Stimulated activated CD8-positive, alpha-beta memory T cell treated with anti-CD3 and anti-CD28 coated beads, Interleukin-4, amount 100 ng/mL, for 24 hours (primary cell): ENCODE results near the gene CX3CR1.
"Not testable (repeated sequence)": the region's sequence is repeated elsewhere in the genome, so short reads cannot be mapped to it uniquely, and the experiment has no call there.

Experiments used
- DNase-seq: peaks from one replicate; pipeline ENCODE4 v3.0.0-alpha.2; 2020; ENCODE audit warnings: low read depth

CX3CR1 gene

GRCh38 chr3:39267631-39268548 lies 11.9 kb downstream of the CX3CR1 start:
- peak; percentile 72 for DNase-seq

GRCh38 chr3:39264053-39264452 lies 15.8 kb downstream of the CX3CR1 start:
- DNase-seq, result no peak

DNA sequence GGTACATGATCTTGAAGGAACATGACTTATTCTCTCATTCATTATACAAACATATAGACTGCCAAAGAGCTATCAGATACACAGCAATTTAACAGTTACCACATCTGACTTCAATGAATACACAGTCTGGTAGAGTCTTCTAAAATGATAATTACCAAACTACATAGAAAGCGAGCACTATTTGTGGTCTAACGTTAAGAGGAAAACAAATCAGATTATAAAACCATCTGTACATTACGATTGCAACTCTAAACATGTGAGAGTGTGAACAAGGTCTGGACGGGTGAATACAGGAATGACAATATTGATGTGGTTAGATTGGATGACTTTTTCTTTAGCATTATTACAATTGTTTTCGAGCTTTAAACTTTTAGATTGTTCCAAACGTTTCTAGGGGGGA lies 16.3 kb downstream of the CX3CR1 start:
- no peak for DNase-seq

- DNase-seq, result no peak
These were observed 17.0 kb downstream of the CX3CR1 start for GRCh38 chr3:39262846-39263245.

DNA sequence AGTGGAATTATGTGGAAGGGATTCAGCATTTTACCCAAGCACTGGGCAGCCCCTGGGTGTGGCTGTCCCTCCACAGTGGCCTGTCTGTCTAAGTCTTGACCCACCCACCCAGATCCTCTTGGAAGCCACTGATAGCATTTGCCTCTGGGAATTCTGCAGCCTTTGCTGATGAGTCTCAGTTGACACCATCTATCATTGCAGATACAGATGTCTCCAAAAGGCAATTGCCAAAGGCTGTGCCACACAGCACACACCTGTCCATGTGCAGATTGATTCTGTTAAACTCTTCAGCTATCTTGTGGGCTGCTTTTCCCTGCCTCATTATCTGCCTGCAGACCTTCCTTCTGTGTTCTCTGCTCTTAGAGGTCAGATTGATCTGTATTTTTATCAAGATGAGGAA lies 18.1 kb downstream of the CX3CR1 start:
- no peak for DNase-seq

- DNase-seq, result peak; percentile 31
These were observed 18.9 kb downstream of the CX3CR1 start for GRCh38 chr3:39260957-39261356.

GRCh38 chr3:39260318-39260717 lies 19.5 kb downstream of the CX3CR1 start:
- no peak for DNase-seq

DNA sequence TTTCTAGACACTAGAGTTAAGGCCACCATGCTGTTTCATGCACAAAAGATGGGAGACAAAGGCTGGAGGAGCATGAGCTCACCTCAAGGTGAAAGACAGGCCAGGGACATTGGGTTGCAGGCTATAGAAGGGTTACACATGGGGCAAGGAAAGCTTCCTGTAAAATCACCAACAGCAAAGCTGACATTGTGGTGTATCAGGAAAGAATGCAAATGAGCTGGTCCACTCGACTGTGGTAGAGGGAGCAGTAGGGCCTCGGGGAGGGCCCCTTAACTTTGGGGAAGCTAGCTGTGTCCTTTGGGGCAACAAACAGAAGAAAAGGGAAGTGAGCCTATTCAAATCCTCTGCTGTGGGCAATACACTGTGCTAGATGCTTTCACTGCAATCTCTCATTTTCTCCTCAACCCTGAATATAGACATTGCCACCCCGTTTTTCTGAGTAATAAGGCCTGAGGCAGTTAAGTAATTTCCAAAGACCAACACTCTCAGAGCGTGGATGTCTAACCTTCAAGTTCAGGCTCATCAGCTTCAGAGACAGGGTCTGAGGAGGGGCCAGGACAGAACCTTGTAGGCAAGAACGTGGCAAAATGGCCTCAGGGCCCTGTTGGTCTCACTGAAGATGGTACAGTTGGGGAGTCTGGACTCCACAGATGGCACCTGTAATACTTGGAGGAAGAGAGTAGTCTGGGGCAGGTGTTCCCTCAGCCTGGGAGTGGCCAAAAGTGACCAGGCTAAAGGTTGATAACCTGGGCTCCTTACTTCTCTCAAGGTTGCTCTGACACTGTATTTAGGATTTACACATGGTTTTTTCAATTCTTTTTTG lies 24.1 kb downstream of the CX3CR1 start:
- DNase-seq, result no peak

DNA sequence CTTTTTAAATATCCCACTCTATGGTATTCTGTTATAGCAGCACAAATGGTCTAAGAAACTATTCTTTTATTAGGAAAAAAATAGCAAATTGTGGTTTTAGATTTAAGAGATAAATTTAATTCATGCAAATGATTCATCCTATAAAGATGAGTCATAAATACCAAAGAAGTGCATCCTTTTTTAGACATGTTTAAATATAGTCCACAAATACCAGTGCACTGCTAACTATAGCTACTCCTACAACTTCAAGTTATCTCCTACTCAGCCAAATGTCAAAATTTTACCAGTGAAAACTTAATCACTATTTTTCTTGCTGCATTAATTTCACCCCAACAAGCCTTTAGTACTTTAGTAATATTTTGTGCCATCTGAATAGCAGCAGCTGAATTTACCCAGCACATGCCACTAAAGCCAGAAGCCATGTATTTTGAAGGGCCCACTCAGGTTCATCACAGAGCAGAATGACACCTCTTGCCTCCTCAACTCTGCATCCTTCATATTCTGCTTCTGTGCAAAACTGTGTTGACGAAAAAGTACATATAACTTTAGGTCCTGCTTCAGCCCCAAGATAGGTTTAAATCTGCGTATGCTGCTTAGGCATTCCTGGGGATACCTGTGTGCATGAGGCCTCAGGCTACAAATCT lies 24.9 kb downstream of the CX3CR1 start:
- no peak for DNase-seq

DNA sequence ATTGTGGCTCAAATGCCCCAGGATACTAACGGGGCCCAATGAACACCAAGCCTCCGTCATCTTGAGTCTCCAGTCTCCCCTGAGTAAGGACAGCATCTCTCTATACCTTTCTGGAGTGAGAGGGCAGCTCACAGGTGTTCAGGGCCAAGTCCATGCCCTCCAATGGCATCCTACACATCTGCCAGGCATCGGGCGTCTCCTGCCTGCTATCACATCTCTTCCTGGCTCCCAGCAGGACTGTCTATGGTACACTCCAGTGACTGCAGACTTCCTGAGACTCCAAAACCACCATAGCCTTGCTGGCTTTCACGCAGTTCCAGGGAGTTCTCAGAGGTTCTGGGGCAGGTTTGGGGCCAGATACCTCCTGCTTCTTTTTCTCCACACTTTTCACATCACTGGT lies 28.3 kb downstream of the CX3CR1 start:
- DNase-seq, result no peak

GRCh38 chr3:39250116-39250747 lies 29.6 kb downstream of the CX3CR1 start:
- DNase-seq, result no peak

GRCh38 chr3:39249453-39250115 lies 30.3 kb downstream of the CX3CR1 start:
- no peak for DNase-seq

GRCh38 chr3:39241561-39241960 lies 38.3 kb downstream of the CX3CR1 start:
- no peak for DNase-seq

DNA sequence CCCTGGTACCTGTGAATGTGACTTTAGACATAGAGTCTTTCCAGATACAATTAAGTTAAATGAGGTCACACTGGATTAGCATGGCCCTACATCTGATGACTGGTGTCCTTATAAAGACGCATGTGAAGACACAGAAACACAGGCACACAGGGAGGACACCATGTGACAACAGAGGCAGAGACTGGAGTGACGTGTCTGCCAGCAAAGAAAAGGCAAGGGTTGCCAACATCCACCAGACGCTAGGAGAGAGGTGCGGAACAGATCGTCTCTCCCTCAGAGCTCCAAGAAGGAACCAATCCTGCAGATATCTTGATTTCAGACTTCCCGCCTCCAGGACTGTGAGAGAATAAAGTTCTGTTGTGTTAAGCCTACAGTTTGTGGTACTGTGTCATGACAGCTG lies 42.8 kb downstream of the CX3CR1 start:
- no peak for DNase-seq

GRCh38 chr3:39234651-39235050 lies 45.2 kb downstream of the CX3CR1 start:
- peak; percentile 20 for DNase-seq

GRCh38 chr3:39232859-39233258 lies 47.0 kb downstream of the CX3CR1 start:
- no peak for DNase-seq

DNA sequence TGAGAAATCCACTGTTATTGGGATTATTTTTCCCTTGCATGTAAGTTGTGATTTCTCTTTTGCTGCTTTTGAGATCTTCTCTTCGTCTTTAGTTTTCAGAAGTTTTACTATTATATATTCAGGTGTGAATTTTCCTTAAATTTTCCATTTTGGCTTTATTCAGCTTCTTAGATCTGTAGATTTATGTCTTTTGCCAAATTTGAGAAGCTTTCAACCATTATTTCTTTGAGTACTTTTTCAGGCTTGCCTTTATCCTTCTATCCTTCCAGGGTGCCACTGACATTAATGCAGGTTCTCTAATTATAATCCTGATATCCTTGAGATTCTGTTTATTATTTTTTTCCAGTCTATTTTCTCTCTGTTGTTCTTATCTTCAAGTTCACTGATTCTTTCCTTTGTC lies 49.4 kb downstream of the CX3CR1 start:
- no peak for DNase-seq

DNA sequence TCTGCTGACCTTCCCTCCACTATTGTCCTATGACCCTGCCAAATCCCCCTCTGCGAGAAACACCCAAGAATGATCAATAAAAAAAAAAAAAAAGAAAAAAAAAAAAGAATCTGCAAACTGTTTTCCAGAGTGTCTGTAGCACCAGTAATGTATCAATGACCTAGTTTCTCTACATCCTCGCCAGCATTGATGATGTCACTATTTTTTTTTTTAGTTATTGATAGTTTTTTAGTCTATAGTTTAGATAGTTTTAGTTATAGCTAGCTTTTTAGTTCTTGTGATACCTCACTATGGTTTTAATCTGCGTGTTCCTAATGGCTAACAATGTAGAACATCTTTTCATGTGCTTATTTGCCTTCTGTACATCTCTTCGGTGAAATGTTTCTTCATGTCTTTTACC lies 51.3 kb downstream of the CX3CR1 start:
- DNase-seq, result no peak

- not testable (repeated sequence) for DNase-seq
These were observed 52.2 kb downstream of the CX3CR1 start for GRCh38 chr3:39227596-39227995.

DNA sequence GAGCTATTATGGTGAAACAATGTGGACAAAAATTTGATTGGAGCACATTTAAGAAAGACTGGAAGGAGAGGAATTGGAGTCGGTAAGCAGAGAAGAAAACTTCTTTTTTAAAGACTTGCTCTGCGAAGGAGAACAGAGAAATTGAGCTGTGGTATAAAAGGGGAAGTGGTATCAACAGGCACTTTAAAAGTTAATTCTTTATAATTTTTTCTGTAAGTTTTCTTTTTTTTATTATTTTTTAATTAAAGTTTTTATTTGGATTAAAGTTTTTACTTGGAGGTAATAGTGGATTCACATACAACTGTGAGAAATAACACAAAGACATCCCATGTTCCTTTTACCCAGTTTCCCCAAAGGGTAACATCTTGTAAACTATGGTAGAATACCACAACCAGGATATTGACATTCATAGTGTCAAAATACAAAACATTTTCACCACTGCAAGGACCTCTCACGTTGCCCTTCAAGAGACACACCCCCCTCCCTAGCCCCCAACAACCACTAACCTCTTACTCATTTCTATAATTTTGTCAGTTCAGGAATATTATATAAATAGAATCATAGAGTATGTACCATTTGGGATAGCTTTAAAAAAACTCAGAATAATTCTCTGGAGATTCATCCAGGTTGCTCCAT lies 53.6 kb downstream of the CX3CR1 start:
- no peak for DNase-seq

- DNase-seq, result no peak
These were observed 55.5 kb downstream of the CX3CR1 start for GRCh38 chr3:39224288-39224687.
